ENCODE data around the gene CHRNB1.

Gene CHRNB1

GRCh38 chr17:7444682-7445618 lies at the start of gene CHRNB1:
CHRNB1 (plus strand) TSS chr17:7445061; CDS start chr17:7445128, 67 bp downstream.
- DNase-seq = peak; percentile 34

GRCh38 chr17:7396147-7396546 lies 48.7 kb upstream of the CHRNB1 start:
- no peak for DNase-seq

GRCh38 chr17:7398612-7399011 lies 46.2 kb upstream of the CHRNB1 start:
- no peak for DNase-seq

GRCh38 chr17:7403043-7403726 lies 41.7 kb upstream of the CHRNB1 start:
- DNase-seq = no peak

DNA sequence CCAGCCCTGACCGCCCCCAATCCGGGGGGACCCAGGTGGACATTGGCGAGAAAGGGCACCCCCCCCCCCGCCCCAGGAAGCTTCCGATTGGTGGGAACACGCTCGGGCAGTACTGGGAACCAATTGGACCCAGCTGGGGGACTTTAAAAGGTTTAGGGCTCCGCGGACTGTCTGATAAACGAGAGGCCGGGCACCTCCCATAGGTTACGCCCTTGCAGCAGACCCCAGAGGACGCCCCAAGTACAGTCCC lies 41.2 kb upstream of the CHRNB1 start:
- peak; percentile 70 for DNase-seq

GRCh38 chr17:7403977-7404736 lies 40.7 kb upstream of the CHRNB1 start, which contains the start of gene TMEM256:
TMEM256 (minus strand) TSS chr17:7404097; CDS start chr17:7404084, 13 bp downstream.
- peak; percentile 100 for DNase-seq

DNA sequence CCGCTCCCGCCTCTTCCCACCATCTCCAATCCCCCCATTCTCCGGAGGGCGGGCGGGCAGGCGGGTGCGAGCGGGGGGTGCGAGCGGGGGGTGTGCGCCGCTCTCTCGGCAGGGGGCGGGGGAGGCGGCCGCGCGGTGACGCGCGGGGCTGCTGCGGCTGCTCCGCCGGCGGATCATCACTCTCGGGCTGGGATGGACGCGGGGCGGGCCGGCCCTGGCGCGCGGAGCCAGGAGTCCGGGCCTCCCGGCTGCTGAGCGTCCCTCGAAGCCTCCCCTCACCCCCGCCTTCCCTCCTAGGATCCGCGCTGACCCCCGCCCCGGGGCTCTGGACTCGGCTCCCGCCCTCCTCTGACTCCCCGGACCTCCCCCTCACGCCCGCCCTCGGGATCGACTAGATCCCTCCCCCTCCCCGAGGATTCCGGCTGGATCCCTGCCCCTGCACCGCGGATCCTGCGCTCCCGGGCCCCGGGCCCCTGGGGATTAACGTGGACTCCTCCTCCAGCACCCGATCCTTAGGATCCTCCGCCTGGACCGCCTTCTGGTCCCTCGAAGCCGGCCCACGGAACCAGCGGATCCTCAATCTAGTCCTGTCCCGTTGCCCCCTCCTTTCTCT lies 40.0 kb upstream of the CHRNB1 start:
- no peak for DNase-seq

DNA sequence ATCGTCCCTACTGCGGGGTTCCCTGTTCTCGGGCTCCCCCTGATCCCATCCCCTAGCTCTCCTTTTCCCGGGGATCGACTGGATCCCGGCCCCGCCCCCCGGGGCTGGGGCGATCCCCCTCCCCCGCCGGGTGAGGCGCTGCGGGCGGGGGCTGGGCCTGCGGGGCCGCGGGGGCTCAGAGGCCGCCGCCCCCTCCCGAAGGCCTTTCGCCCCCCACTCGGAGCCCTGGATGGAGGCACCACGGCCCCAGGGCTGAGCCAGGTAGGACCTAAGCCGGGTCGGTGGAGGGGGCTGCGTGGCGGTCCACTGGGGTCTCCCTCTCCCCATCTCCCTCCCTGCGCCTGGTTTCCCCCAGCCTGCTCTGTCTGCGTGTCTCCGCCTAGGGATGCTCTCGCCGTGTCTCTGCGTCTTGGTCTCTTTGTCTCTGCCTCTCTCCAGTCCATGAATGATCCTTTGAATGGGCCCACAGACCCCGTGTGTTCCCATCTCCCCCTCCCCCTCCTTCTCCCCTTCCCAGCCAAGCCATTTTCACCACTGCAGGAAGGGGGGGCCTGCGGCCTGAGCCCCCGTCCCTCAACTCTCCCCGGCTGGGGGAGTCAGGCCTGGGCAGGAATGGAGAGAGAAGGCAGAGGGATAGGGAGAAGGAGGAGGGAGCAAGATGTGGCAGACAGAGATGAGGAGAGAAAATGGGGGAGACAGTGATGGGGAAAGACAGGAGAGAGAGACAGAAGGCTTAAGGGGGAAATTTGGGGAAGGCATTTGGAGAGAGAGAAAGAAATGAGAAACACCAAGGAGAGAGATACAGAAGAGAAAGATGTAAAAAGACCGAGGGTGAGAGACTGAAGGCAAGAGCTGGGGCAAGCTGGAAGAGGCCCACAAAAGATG lies 39.3 kb upstream of the CHRNB1 start:
- DNase-seq = no peak

GRCh38 chr17:7406235-7406825 lies 38.5 kb upstream of the CHRNB1 start:
- no peak for DNase-seq

GRCh38 chr17:7407082-7407481 lies 37.8 kb upstream of the CHRNB1 start:
- DNase-seq = no peak

DNA sequence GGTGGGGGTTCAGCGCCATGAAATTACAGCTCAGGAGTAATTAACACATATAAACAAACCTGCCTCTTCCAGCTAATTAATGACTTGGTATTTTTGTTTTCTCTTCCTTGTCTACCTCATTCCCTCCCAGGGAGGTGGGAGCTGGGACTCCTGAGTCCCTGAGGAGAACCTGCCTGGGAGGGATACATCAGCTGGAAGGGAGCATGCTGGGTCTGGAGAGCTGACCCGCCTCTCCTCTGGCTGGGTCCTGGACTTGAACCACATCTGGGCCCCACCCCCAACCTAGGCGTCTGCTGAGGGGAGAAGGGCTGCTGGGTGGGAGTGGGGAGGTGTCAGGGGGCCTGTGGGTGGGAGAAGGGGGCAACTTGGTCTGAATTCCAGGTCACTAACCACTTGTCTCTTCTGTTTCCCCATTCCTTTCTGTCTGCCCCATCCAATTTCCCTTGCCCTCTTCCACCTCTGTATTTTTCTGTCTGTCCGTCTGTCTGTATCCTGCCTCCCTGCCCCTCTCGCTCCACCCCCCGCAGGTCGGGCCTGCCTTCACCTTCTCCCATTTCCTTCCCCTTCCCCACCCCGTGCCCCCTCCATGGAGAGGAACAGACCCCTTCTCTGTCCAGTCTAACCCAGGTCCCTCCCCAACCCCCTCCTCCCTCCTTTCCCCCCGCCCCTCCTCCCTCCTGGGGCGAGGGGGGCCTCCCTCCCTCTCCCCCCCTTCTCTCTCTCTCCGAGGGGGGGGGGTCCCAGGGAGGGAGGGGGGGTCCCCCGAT lies 37.2 kb upstream of the CHRNB1 start, which contains the start of gene NLGN2:
TSS of gene NLGN2 (plus strand) at position 361 of the 767 bp plus-strand sequence. CDS start 411 bp downstream, outside the sequence.
- DNase-seq = no peak

- no peak for DNase-seq
Measured at GRCh38 chr17:7408252-7408727, 36.6 kb upstream of the CHRNB1 start.

DNA sequence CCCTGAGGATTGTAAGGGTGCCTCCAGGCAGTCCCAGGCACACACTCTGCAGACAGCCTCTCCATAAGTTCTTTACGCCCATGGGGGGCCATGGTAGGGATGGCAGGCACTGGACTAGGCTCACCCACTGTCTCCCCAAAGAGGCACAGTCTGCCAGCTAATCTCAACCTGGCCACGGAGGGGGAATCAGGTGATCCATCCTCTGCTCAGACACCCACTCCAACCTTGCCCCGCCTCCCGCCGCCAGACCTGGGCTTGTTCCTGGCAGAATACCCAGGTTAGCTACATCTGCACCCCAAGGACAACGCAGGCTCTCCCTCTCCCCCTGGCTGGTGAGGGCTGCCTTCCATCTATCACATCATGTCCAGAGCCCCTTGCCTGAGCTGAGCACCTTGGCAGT lies 36.0 kb upstream of the CHRNB1 start:
- DNase-seq = no peak

DNA sequence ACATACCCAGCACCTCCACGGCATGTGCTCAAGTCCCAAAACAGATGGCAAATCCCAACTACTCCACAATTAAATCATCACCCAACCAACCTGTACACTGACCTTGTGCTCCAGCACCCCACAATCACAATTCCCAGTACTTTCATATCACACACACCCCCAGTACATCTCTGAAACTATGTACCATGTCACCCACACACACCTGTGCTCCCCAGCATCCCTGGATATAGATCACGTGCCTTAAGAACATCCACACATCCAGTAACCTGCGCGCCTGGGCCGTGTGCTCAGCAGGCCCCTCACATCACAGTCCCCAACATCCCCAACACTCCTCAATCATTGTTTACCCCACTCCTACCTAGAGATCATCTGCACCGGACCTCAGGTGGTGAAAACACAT lies 35.1 kb upstream of the CHRNB1 start:
- no peak for DNase-seq

GRCh38 chr17:7410634-7411426 lies 34.0 kb upstream of the CHRNB1 start:
- DNase-seq = no peak

DNA sequence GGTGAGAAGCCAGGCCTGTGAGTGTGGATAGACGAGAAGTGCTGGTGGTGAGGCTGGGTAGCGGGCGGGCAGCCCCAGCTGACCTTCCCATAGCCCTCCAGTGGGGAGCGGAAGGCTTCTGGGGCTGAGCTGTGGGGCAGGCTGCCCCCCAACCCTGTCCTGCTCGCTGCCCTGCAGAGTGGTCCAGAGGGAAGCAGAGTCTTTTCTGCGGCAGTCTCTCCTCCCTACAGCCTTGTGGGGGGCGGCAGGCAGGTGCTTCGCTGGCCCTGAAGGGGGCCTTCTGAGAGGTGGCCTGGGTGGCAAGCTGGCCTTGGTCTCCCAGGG lies 33.5 kb upstream of the CHRNB1 start:
- DNase-seq = no peak

- DNase-seq = no peak
Measured at GRCh38 chr17:7413346-7413985, 31.4 kb upstream of the CHRNB1 start.

DNA sequence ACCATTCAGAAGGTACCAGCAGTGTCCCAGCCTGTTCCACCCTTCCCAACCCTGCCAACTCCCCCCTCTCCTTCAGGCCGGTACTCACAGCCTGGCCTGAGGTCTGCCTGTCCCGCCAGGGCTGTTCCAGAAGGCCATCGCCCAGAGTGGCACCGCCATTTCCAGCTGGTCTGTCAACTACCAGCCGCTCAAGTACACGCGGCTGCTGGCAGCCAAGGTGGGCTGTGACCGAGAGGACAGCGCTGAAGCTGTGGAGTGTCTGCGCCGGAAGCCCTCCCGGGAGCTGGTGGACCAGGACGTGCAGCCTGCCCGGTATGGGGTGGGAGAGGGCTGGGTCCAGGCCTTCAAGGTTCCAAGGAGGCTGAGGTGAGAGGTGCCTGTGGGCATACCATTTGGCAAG lies 30.0 kb upstream of the CHRNB1 start:
- no peak for DNase-seq

DNA sequence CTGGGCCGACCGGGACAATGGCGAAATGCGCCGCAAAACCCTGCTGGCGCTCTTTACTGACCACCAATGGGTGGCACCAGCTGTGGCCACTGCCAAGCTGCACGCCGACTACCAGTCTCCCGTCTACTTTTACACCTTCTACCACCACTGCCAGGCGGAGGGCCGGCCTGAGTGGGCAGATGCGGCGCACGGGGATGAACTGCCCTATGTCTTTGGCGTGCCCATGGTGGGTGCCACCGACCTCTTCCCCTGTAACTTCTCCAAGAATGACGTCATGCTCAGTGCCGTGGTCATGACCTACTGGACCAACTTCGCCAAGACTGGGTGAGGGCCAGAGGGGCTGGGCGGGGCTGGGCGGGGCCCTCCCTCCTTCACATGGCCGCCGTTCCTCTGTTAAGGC lies 29.1 kb upstream of the CHRNB1 start:
- no peak for DNase-seq
